CD8-positive, alpha-beta memory T cell (primary cell): ENCODE measurements around the gene PCDHGB1. TPM values are rescaled to one million over a fixed set of nuclear protein-coding genes. Genes with fewer than 3 reads are reported as not detected.
"Not testable (repeated sequence)": the region's sequence is repeated elsewhere in the genome, so short reads cannot be mapped to it uniquely, and the experiment has no call there.

ENCODE experiments used
- CTCF ChIA-PET: fragments of 350-600 bp; sonication (Branson Sonifier 250); formaldehyde crosslinking; loops from one replicate; lab custom pipeline; 2021; ENCODE audit warnings: antibody characterized with exemption; lab: Charles Lee
- POLR2A ChIA-PET: fragments of 350-600 bp; sonication (Branson Sonifier 250); formaldehyde crosslinking; loops from one replicate; lab custom pipeline; 2021; ENCODE audit warnings: antibody characterized with exemption; lab: Charles Lee
- DNase-seq, 5 donors: peaks; one replicate each; pipeline versions ENCODE4 v3.0.0 to v3.0.0-alpha.2; 2020 to 2022; ENCODE audit warnings: mixed read lengths in 1 of 5
- H3K27ac ChIP-seq: one replicate; pipeline ENCODE4 v1.7.0; 2013; ENCODE audit warnings: low read depth, mild to moderate bottlenecking, low read length, moderate library complexity
- H3K27me3 ChIP-seq: 2 replicates; pipeline ENCODE4 v1.7.0; 2013; ENCODE audit warnings: low read length, mild to moderate bottlenecking; ENCODE audit not compliant: insufficient read depth, poor library complexity, severe bottlenecking
- H3K36me3 ChIP-seq: 2 replicates; pipeline ENCODE4 v1.7.0; 2013; ENCODE audit warnings: mild to moderate bottlenecking, low read length, moderate library complexity; ENCODE audit not compliant: insufficient read depth
- H3K4me1 ChIP-seq: 2 replicates; pipeline ENCODE4 v1.7.0; 2013; ENCODE audit warnings: mild to moderate bottlenecking, low read length, moderate library complexity; ENCODE audit not compliant: insufficient read depth
- H3K4me3 ChIP-seq: 2 replicates; pipeline ENCODE4 v1.7.0; 2013; ENCODE audit warnings: mild to moderate bottlenecking, low read length
- H3K9me3 ChIP-seq: 2 replicates; pipeline ENCODE4 v1.7.0; 2013; ENCODE audit warnings: mild to moderate bottlenecking, low read length
- H3K27ac Mint-ChIP-seq, 8 donors: one replicate each; pipeline ENCODE4 v1.8.0; 2020 to 2021; ENCODE audit warnings: mixed read lengths in 8 of 8, mild to moderate bottlenecking in 6 of 8, inconsistent platforms in 3 of 8, moderate library complexity in 3 of 8
- H3K27me3 Mint-ChIP-seq, 2 donors: one replicate each; pipeline ENCODE4 v1.8.0; 2020 to 2021; ENCODE audit warnings: mixed read lengths in 2 of 2, mild to moderate bottlenecking in 1 of 2, moderate library complexity in 1 of 2
- H3K36me3 Mint-ChIP-seq, 3 donors: one replicate each; pipeline ENCODE4 v1.8.0; 2020 to 2021; ENCODE audit warnings: mixed read lengths in 3 of 3, inconsistent platforms in 1 of 3, mild to moderate bottlenecking in 1 of 3
- H3K4me1 Mint-ChIP-seq, 3 donors: one replicate each; pipeline ENCODE4 v1.8.0; 2020 to 2021; ENCODE audit warnings: mixed read lengths in 3 of 3, inconsistent platforms in 1 of 3, mild to moderate bottlenecking in 1 of 3
- H3K4me3 Mint-ChIP-seq, 7 donors: one replicate each; pipeline ENCODE4 v1.8.0; 2020 to 2021; ENCODE audit warnings: mixed read lengths in 7 of 7, mild to moderate bottlenecking in 6 of 7, moderate library complexity in 4 of 7, inconsistent platforms in 2 of 7
- H3K9me3 Mint-ChIP-seq, 5 donors: one replicate each; pipeline ENCODE4 v1.8.0; 2020 to 2022; ENCODE audit warnings: mixed read lengths in 5 of 5, mild to moderate bottlenecking in 3 of 5, moderate library complexity in 2 of 5, inconsistent platforms in 1 of 5
- polyA plus RNA-seq: library from polyadenylated mRNA; unstranded; fragments of 300-500 nt; fragmentation: Illumina TruSeq; gene quantifications from one replicate; pipeline ENCODE4 v1.2.3, GENCODE V29; 2021
- total RNA-seq, 2 experiments: library from RNA; stranded (reverse); gene quantifications; one replicate each; pipeline ENCODE4 v1.2.3, GENCODE V29; 2021

PCDHGB1 gene
- total and polyA plus RNA-seq, 3 experiments from 2014 or later, result not detected

GRCh38 chr5:141320225-141321169 lies 29.4 kb upstream of the PCDHGB1 start, which contains the start of gene TAF7:
Gene TAF7 (minus strand): TSS chr5:141320784. CDS start chr5:141320044, 740 bp downstream.
- Histone ChIP-seq H3K27me3 (no peaks in the 10 kb centered on the region), H3K9me3 (peaks cover 47% of the 10 kb centered on the region), H3K4me1 (peaks cover 16% of the 10 kb centered on the region), H3K27ac (peak within 1 kb of the TSS; percentile 97), H3K4me3 (peak within 1 kb of the TSS; percentile 96), H3K36me3 (peaks cover 12% of the 10 kb centered on the region)
- Mint-ChIP-seq H3K27ac (peak within 1 kb of the TSS; percentile 95 to 99 (median 99)), H3K36me3 (peaks cover 22 to 47% (median 42%) of the 10 kb centered on the region in 3 donors), H3K4me3 (peak within 1 kb of the TSS; percentile 91 to 99 (median 95)), H3K27me3 (peaks cover 4% of the 10 kb centered on the region in 2 donors), H3K4me1 (peaks cover 26 to 48% (median 31%) of the 10 kb centered on the region in 3 donors), H3K9me3 (peaks cover 40 to 77% (median 73%) of the 10 kb centered on the region in 5 donors)
- DNase-seq, result peak; percentile 89 to 95 (median 90)
- ChIA-PET POLR2A (interaction anchor here (0.6 to 1.8 kb wide), 10 partner anchors 8 to 919 kb away, joined by 3 to 18 read pairs (median 4); partner anchors contain the start of genes ANKHD1, DIAPH1, HDAC3 and IK), CTCF (interaction anchor here (0.9 to 5.2 kb wide), 25 partner anchors 8 to 317 kb away, joined by 3 to 35 read pairs (median 4); partner anchors contain the start of genes DIAPH1, HDAC3, PCDHGA1 and PCDHGA11)

GRCh38 chr5:141322261-141322660 lies 27.6 kb upstream of the PCDHGB1 start:
- ChIA-PET POLR2A (no interaction called here), CTCF (interaction anchor here (1.2 kb wide), 1 partner anchor 236 kb away, joined by 4 read pairs; no protein-coding TSS in a partner anchor)
- Mint-ChIP-seq H3K36me3 (peaks cover 19 to 37% (median 32%) of the 10 kb centered on the region in 3 donors), H3K4me1 (peaks cover 35 to 57% (median 41%) of the 10 kb centered on the region in 3 donors), H3K27ac (peak overlapping the region in 2 of 8 donors; percentile 27 to 99), H3K9me3 (peaks cover 38 to 72% (median 62%) of the 10 kb centered on the region in 5 donors), H3K4me3 (peak overlapping the region in 4 of 7 donors; percentile 16 to 91 (median 34)), H3K27me3 (peaks cover 11 to 16% of the 10 kb centered on the region in 2 donors)
- Histone ChIP-seq H3K27me3 (no peaks in the 10 kb centered on the region), H3K27ac (no peak overlapping the region), H3K9me3 (peaks cover 39% of the 10 kb centered on the region), H3K36me3 (peaks cover 12% of the 10 kb centered on the region), H3K4me3 (no peak overlapping the region), H3K4me1 (peaks cover 20% of the 10 kb centered on the region)
- no peak for DNase-seq

- ChIA-PET CTCF (interaction anchor here (0.8 to 2.1 kb wide), 4 partner anchors 195 to 237 kb away, joined by 3 to 5 read pairs (median 4); no protein-coding TSS in a partner anchor), POLR2A (interaction anchor here (0.6 to 1.0 kb wide), 3 partner anchors 199 to 238 kb away, joined by 4 to 8 read pairs (median 4); no protein-coding TSS in a partner anchor)
- no peak overlapping the region for H3K27ac ChIP-seq
- H3K4me1 ChIP-seq, result peaks cover 8% of the 10 kb centered on the region
- peaks cover 13% of the 10 kb centered on the region for H3K9me3 ChIP-seq
- Mint-ChIP-seq H3K4me1 (peaks cover 9 to 31% (median 12%) of the 10 kb centered on the region in 3 donors), H3K27me3 (peaks cover 35 to 51% of the 10 kb centered on the region in 2 donors), H3K9me3 (peaks cover 16 to 63% (median 52%) of the 10 kb centered on the region in 5 donors), H3K27ac (peak overlapping the region; percentile 25 to 96 (median 92)), H3K36me3 (peaks cover 2 to 4% (median 4%) of the 10 kb centered on the region in 3 donors), H3K4me3 (peak overlapping the region; percentile 81 to 96 (median 94))
- DNase-seq, result peak; percentile 22 to 79 (median 59)
- H3K36me3 ChIP-seq, result no peaks in the 10 kb centered on the region
- peaks cover 3% of the 10 kb centered on the region for H3K27me3 ChIP-seq
- H3K4me3 ChIP-seq, result peak overlapping the region; percentile 60
Measured at GRCh38 chr5:141326088-141326854, 23.6 kb upstream of the PCDHGB1 start.

- peaks cover 46 to 64% of the 10 kb centered on the region in 2 donors for H3K27me3 Mint-ChIP-seq
- DNase-seq, result no peak
- Histone ChIP-seq H3K36me3 (no peaks in the 10 kb centered on the region), H3K27ac (no peak overlapping the region), H3K4me3 (no peak overlapping the region), H3K9me3 (no peaks in the 10 kb centered on the region), H3K27me3 (peaks cover 3% of the 10 kb centered on the region), H3K4me1 (peaks cover 4% of the 10 kb centered on the region)
- H3K4me1 Mint-ChIP-seq, result peaks cover 9 to 18% (median 10%) of the 10 kb centered on the region in 3 donors
- CTCF ChIA-PET, result interaction anchor here (1.0 to 3.5 kb wide), 3 partner anchors 9 to 236 kb away, joined by 4 to 28 read pairs (median 5); partner anchors contain the start of gene TAF7
- POLR2A ChIA-PET, result interaction anchor here (1.0 kb wide), 1 partner anchor 8 kb away, joined by 3 read pairs; no protein-coding TSS in a partner anchor
- H3K36me3 Mint-ChIP-seq, result peaks cover 1 to 6% (median 2%) of the 10 kb centered on the region in 3 donors
- H3K4me3 Mint-ChIP-seq, result no peak overlapping the region
- H3K27ac Mint-ChIP-seq, result no peak overlapping the region
- peaks cover 14 to 58% (median 52%) of the 10 kb centered on the region in 5 donors for H3K9me3 Mint-ChIP-seq
Measured at GRCh38 chr5:141328231-141328630, 21.7 kb upstream of the PCDHGB1 start.

- Mint-ChIP-seq H3K27me3 (peaks cover 63 to 83% of the 10 kb centered on the region in 2 donors), H3K4me1 (peaks cover 9 to 18% (median 10%) of the 10 kb centered on the region in 3 donors), H3K9me3 (peaks cover 28 to 73% (median 65%) of the 10 kb centered on the region in 5 donors), H3K27ac (no peak within 1 kb of the TSS), H3K36me3 (peaks cover 4 to 10% (median 5%) of the 10 kb centered on the region in 3 donors), H3K4me3 (peak within 1 kb of the TSS; percentile 18 to 78 (median 50))
- DNase-seq, result peak in 2 of 5 donors; percentile 8 to 51
- ChIA-PET POLR2A (interaction anchor here (0.5 to 1.2 kb wide), 3 partner anchors 10 to 65 kb away, joined by 3 to 8 read pairs (median 6); partner anchors contain the start of gene TAF7), CTCF (interaction anchor here (1.0 to 3.5 kb wide), 8 partner anchors 9 to 237 kb away, joined by 3 to 28 read pairs (median 3); partner anchors contain the start of genes PCDHGB3 and TAF7)
- Histone ChIP-seq H3K4me3 (no peak within 1 kb of the TSS), H3K27me3 (peaks cover 3% of the 10 kb centered on the region), H3K27ac (no peak within 1 kb of the TSS), H3K9me3 (no peaks in the 10 kb centered on the region), H3K4me1 (peaks cover 4% of the 10 kb centered on the region), H3K36me3 (no peaks in the 10 kb centered on the region)
Measured at GRCh38 chr5:141330299-141331080, 19.4 kb upstream of the PCDHGB1 start, which contains the start of gene PCDHGA1. Gene PCDHGA1 (plus strand): TSS chr5:141330514.

GRCh38 chr5:141332571-141332970 lies 17.3 kb upstream of the PCDHGB1 start:
- H3K27ac ChIP-seq, H3K4me3 ChIP-seq, H3K27ac Mint-ChIP-seq, H3K36me3 ChIP-seq, H3K4me1 ChIP-seq, POLR2A ChIA-PET, H3K4me3 Mint-ChIP-seq, H3K27me3 ChIP-seq, H3K4me1 Mint-ChIP-seq, H3K9me3 ChIP-seq, DNase-seq: not testable (repeated sequence)
- CTCF ChIA-PET, result interaction anchor here (2.8 kb wide), 1 partner anchor 12 kb away, joined by 12 read pairs; the partner anchor contains the start of gene TAF7
- peaks cover 73 to 86% of the 10 kb centered on the region in 2 donors for H3K27me3 Mint-ChIP-seq
- H3K9me3 Mint-ChIP-seq, result peaks cover 41 to 78% (median 74%) of the 10 kb centered on the region in 5 donors
- peaks cover 4 to 20% (median 7%) of the 10 kb centered on the region in 3 donors for H3K36me3 Mint-ChIP-seq
